ENCODE data around the gene COL6A2.
"Not testable (repeated sequence)": the region's sequence is repeated elsewhere in the genome, so short reads cannot be mapped to it uniquely, and the experiment has no call there.

Gene COL6A2

GRCh38 chr21:46095083-46095719, 2.7 kb upstream of the COL6A2 start:
- no peak for DNase-seq

- no peak for DNase-seq
Measured at GRCh38 chr21:46095814-46096595, 1.9 kb upstream of the COL6A2 start.

GRCh38 chr21:46096596-46097335, 1.1 kb upstream of the COL6A2 start:
- DNase-seq = no peak

GRCh38 chr21:46098303-46099141, 610 bp downstream of the COL6A2 start:
- DNase-seq = no peak

- no peak for DNase-seq
Measured at GRCh38 chr21:46099476-46099875, 1.6 kb downstream of the COL6A2 start.

GRCh38 chr21:46100020-46100419, 2.1 kb downstream of the COL6A2 start:
- DNase-seq = no peak

GRCh38 chr21:46100426-46100825, 2.5 kb downstream of the COL6A2 start:
- no peak for DNase-seq

GRCh38 chr21:46100906-46101305, 3.0 kb downstream of the COL6A2 start:
- no peak for DNase-seq

- DNase-seq = no peak
Measured at GRCh38 chr21:46104104-46104503, 6.2 kb downstream of the COL6A2 start.

GRCh38 chr21:46107376-46107775, 9.5 kb downstream of the COL6A2 start:
- not testable (repeated sequence) for DNase-seq

- no peak for DNase-seq
Measured at GRCh38 chr21:46108827-46109312, 11.0 kb downstream of the COL6A2 start.

- DNase-seq = no peak
Measured at GRCh38 chr21:46109313-46110221, 11.7 kb downstream of the COL6A2 start.

- DNase-seq = no peak
Measured at GRCh38 chr21:46110499-46111192, 12.7 kb downstream of the COL6A2 start.

- DNase-seq = no peak
Measured at GRCh38 chr21:46111193-46111571, 13.3 kb downstream of the COL6A2 start.

- DNase-seq = no peak
Measured at GRCh38 chr21:46111857-46112724, 14.2 kb downstream of the COL6A2 start.

GRCh38 chr21:46112725-46113215, 14.9 kb downstream of the COL6A2 start:
- DNase-seq = no peak

GRCh38 chr21:46113497-46114176, 15.7 kb downstream of the COL6A2 start:
- DNase-seq = no peak

GRCh38 chr21:46114963-46115362, 17.1 kb downstream of the COL6A2 start:
- DNase-seq = no peak

All from activated CD4-positive, alpha-beta T cell treated with anti-CD3 and anti-CD28 coated beads, Interleukin-2, amount 50 U/mL, for 4 hours (primary cell).